22Rv1 (cell line): ENCODE measurements around the gene TMEM145.

Experiments
- H3K27ac ChIP-seq: fragments of 450-650 bp; 2 replicates; pipeline ENCODE4 v1.5.1; 2017
- ZFX ChIP-seq: fragments of 450-650 bp; IDR thresholded peaks from 2 replicates; pipeline ENCODE4 v1.6.1; 2017; ENCODE audit warnings: antibody characterized with exemption, borderline replicate concordance
- TF ChIP-seq, protein P1 (sequence below): fragments of 450-650 bp; IDR thresholded peaks from 2 replicates; pipeline ENCODE4 v1.5.1; 2017; ENCODE audit warnings: mild to moderate bottlenecking

The TMEM145 gene

DNA sequence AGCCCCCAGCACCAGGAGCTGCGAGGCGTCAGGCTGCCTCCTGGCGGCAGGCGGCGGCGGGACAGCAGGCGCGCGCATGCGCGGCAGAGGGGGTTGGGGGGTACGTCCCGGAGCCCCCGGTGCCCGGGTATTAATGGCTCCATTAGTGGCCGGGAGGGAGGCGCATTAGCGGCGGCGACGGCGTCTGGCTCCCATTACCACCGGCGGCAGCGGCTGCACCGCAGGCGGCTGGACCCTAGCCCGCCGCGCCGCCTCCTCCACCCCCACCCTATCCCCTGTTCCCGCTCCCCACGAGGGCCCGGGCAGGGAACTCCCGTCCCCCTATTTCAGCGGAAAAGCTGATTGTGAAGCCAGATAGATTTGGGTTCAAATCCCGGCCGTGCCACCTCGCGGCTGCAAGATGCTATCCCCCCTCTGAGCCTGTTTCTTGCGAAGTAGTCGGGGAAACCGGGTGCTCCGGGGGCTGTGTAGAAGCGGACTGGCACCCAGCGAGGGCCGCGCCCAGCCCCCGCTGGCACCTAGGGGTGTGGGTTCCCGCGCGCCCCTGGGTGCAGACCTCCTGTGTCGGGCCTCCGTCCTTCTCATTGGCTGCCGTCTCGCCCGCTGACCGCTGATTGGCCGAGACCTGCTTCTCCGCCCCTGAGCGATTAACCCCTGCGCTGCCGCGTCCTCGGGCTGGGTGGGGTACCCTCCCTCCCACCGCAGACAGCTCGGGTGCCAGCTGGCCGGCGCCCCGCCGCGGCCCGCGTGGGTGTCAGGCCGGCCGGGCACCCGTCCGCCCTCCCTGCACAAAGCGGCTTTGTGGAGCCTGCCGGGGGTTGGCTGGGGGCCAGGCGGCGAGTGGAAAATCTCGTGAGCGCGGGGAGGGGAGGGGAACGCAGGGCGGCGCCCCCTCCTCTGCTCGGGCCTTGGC is 33.0 kb upstream of the TMEM145 start:
- peak overlapping the region; percentile 89 for H3K27ac ChIP-seq

DNA sequence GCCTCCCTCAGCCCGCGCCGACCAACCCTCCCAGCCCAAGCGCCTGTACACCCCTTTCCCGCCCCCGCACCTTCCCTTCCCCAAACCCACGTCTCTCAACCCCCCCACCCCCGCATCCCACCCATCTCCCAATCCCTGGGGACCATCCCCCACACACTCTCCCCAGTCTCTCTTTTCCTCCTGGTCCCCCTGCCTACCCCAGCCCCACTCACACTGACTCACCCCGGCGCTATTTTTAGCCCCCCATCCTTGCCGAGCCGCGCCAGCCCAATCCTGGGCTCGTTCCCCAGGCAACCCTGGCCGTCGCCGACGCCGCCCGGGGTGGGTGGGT is 32.3 kb upstream of the TMEM145 start:
- TF ChIP-seq, protein P1, sequence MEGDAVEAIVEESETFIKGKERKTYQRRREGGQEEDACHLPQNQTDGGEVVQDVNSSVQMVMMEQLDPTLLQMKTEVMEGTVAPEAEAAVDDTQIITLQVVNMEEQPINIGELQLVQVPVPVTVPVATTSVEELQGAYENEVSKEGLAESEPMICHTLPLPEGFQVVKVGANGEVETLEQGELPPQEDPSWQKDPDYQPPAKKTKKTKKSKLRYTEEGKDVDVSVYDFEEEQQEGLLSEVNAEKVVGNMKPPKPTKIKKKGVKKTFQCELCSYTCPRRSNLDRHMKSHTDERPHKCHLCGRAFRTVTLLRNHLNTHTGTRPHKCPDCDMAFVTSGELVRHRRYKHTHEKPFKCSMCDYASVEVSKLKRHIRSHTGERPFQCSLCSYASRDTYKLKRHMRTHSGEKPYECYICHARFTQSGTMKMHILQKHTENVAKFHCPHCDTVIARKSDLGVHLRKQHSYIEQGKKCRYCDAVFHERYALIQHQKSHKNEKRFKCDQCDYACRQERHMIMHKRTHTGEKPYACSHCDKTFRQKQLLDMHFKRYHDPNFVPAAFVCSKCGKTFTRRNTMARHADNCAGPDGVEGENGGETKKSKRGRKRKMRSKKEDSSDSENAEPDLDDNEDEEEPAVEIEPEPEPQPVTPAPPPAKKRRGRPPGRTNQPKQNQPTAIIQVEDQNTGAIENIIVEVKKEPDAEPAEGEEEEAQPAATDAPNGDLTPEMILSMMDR = no peak
- no peak for TF ChIP-seq ZFX
- peak overlapping the region; percentile 89 for H3K27ac ChIP-seq

More for the DNA sequence above, 33.0 kb upstream of the TMEM145 start:
- TF ChIP-seq ZFX = no peak
- TF ChIP-seq, protein P1 = peak; percentile 94

DNA sequence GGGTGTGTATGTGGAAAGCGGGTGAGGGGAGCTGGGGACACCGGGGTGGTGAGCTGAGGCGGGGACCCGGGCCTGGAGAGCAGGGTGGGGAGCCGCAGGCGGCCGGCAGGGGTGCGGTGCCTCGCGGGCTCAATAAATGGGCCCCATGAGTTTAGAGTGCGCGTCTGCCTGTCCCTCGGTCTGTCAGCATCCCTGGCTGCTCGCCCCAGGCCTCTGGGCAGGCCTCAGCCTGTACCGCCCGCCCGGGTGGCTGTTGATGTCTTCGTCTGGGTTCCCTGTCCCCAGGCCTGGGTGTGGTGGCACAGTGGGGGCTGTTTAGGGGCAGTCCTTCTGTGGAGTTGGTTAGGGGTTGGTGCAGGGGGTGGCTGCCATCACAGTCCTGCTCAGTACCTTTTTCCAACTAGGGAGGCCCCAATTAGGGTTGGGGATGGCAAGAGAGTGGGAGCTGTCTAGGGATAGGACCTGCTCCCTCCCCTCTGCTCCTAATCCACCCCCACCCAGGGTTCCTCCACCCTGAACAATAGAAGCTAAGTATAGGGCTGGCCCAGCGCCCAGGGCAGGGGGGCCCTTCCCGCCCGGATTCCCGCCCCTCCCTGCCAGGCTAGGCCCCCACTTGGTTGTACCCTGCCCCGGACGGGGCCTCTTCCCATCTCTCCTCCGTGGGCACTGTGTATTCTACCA is 31.8 kb upstream of the TMEM145 start:
- H3K27ac ChIP-seq = peak overlapping the region; percentile 89
- TF ChIP-seq ZFX = no peak
- TF ChIP-seq, protein P1 = no peak

DNA sequence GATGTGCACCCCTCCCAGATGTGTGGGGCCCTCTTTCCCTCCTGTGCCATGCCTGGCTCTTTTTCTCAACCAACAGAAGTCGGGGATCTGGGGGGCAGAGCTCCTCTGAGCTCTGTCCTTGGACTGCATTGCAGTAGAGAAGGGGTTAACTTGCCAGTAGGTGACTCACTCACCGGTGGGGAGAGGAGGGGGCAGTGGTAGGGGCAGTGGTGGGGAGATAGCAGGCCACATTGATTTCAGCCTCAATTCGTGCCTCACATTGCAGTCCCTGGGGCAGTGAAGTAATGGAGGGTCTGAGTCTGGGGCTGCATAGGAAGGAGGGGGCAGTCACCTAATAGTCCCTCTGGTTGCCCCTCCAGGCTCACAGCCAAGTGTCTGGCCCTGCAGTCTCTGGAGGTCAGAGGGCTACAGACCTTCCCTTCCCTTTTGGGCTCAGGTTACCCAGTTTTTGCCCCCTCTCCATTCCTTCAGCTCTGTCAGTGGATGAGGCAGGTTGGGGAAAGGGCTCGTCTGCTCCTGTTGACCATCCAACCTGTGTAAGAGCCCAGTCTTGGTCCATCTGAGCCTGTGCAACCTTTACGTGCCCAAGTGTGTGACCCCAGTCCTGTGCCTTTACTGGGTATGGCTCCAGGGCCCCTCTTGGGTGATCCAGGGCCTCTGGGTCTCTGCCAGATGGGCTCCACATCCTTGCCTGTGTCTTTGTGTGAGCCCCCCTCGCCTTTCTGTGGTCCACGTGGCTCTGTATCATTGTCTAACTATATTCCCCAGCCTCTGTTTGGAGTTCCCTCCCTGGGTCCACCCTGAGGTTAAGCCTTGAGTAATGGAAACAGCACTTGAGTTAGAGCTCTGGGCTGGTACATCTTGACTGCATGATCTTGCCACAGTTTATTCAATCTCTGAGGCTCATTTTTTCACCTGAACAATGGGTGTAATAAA is 31.0 kb upstream of the TMEM145 start:
- peak overlapping the region; percentile 89 for H3K27ac ChIP-seq
- TF ChIP-seq ZFX = no peak
- TF ChIP-seq, protein P1 = no peak

DNA sequence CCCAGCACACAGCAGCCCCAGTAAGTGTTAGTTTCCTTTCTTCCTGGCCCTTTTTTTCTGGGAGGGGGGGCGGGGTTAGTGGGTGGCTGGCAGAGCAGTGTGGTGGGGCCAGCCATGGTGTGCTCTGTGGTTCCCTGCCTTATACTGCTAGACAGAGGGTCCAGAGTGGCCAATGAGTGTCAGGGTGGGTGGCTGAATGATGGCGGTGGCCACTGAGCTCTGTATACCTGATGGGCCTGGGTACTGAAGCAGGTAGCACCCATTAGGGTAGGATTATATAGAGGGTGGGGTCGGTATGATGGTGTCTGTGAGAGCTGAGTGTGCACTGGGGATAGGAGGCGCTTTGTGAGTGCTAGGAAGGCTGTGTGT is 30.3 kb upstream of the TMEM145 start:
- peak overlapping the region; percentile 89 for H3K27ac ChIP-seq
- TF ChIP-seq, protein P1 = no peak
- no peak for TF ChIP-seq ZFX

DNA sequence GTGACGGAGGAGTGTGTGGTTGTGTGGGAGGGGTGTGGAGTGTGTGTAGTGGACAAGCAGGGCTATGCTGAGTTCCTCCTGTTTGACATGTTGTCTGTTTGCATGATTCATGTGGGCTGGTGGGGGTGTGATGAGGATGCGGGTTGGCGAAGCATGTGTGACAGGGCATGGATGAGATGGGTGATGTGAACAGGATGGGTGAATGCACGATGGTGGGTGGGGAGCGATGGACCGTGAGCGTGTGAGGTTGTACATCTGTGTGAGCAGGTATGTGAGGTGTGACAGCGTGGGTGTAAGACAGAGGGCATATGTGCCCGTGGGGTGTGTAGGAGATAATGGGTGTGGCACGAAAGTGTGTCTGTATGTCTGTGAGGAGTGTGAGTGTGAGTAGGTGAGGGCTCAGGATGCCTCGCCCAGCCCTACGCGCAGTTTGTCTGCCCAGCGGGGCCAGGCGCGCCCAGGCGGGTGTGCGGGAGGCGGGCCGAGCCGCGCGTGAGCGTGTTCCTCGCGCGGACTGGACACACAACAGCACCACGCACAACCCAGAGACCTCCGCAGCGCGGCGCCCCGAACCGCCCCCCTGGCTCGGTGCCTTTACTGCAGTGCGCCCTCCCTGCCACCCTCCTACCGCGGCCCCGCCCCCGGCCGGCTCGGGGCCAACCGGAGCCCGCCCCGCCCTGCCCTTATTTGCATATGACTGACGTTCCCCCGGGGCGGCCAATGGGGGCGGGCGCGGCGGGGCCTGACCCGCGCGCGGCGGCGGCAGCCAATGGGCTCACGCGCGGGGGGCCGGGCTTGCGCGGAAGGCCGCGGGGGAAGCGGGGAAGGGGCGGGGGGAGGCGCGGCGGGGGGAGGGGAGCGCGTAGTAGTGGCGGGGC is 29.7 kb upstream of the TMEM145 start:
- TF ChIP-seq, protein P1 = no peak
- no peak for TF ChIP-seq ZFX
- H3K27ac ChIP-seq = peak overlapping the region; percentile 89
